Suprapubic skin (tissue), 4 donors: ENCODE measurements around the gene C19orf81.

Experiments
- POLR2A ChIP-seq, 2 donors: fragments of 450-650 bp; IDR thresholded peaks; one replicate each; pipeline ENCODE4 v1.6.1; 2017; ENCODE audit warnings: antibody characterized with exemption in 2 of 2, mild to moderate bottlenecking in 2 of 2, moderate library complexity in 2 of 2
- POLR2AphosphoS5 ChIP-seq, 3 donors: sonication (generic); formaldehyde crosslinking; IDR thresholded peaks; one replicate each; pipeline ENCODE4 v1.6.1; 2017; ENCODE audit warnings: antibody characterized with exemption in 3 of 3
- TF ChIP-seq, protein P1 (sequence below), 2 donors: fragments of 200-600 bp in 1 of 2; fragments of 450-650 bp in 1 of 2; sonication (generic) in 1 of 2; IDR thresholded peaks; one replicate each; pipeline ENCODE4 v1.5.1; 2016 to 2019; ENCODE audit warnings: antibody characterized with exemption in 2 of 2, mild to moderate bottlenecking in 1 of 2, moderate library complexity in 1 of 2

DNA sequence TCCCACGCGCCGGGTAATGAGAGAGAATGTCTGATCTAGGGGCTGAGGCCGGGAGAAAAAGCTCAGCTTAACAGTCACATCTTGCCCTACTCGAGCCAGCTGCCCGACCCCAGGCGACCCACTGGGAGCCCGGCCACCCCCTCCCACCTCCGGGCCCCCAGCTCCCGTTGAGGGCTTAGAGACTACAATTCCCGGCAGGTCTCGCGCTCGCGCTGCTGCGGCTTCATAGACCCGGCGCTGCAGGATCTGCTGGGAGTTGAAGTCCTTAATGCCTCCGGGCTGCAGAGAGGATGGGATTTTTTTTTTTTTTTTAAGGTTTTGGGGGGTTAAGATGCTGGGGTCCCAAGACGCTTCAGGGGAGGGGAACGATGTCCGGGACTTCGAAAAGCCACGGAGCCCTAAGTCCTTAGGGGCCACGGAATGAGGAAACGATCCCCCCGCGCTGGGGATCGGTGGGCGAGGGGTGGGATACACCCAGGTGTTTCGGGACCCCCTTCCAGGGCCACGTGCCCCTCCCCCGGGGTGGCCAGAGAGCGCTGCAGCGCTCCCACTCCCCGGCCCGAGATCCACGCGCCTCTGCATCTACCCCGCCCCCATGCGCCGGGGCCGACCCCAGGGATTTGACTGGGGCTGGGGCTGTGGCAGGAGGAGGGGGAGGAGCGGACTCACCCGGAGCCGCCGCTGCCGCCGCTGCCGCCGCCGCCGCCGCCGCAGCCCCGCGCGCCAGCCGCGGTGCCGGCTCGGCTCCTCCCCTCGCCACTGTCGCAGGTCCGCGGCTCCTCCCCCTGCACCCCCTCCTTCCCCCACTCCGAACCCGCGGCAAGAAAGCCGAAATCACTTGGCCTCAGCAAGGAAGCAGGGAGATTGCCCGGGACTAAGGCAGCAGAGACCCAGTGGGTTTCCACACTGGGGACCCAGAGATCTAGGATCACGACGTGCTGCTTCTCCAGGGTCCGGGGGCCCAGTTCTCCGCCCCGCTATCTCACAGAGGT, 9.8 kb upstream of the C19orf81 start, which contains the start of gene SYT3:
- TF ChIP-seq, protein P1, sequence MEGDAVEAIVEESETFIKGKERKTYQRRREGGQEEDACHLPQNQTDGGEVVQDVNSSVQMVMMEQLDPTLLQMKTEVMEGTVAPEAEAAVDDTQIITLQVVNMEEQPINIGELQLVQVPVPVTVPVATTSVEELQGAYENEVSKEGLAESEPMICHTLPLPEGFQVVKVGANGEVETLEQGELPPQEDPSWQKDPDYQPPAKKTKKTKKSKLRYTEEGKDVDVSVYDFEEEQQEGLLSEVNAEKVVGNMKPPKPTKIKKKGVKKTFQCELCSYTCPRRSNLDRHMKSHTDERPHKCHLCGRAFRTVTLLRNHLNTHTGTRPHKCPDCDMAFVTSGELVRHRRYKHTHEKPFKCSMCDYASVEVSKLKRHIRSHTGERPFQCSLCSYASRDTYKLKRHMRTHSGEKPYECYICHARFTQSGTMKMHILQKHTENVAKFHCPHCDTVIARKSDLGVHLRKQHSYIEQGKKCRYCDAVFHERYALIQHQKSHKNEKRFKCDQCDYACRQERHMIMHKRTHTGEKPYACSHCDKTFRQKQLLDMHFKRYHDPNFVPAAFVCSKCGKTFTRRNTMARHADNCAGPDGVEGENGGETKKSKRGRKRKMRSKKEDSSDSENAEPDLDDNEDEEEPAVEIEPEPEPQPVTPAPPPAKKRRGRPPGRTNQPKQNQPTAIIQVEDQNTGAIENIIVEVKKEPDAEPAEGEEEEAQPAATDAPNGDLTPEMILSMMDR (IDR thresholded peaks at IDR 0.05) = no peak
- TF ChIP-seq POLR2AphosphoS5 (IDR thresholded peaks at IDR 0.05) = no peak
- TF ChIP-seq POLR2A (IDR thresholded peaks at IDR 0.05) = no peak
